C4-2B (cell line): ENCODE measurements around the gene KLHL26.

ENCODE experiments used
- ZFX ChIP-seq: fragments of 450-650 bp; IDR thresholded peaks from 2 replicates; pipeline ENCODE4 v1.6.1; 2017
- TF ChIP-seq, protein P1 (sequence below): fragments of 450-650 bp; conservative IDR thresholded peaks from 2 replicates; pipeline ENCODE4 v1.5.1; 2017; ENCODE audit warnings: mild to moderate bottlenecking

DNA sequence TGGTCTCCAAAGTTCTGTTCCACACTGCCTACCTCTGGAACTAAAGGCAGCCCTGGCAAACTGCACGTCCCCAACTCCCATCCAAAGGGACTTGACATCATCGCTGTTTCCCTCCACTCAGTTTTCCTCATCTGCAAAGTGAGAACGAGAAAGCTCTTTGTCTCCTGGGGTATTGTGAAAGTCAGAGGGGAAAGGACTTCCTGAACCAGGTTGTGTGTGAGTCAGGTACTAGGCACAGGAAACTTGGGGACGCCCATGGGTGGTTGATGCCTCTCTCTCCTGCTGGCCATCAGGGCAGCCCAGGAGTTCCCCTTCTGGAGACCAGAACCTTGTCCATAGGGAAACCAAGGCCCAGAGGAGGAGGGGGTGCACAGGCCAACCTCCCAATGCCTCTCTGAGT, 35.0 kb upstream of the KLHL26 start:
- TF ChIP-seq, protein P1, sequence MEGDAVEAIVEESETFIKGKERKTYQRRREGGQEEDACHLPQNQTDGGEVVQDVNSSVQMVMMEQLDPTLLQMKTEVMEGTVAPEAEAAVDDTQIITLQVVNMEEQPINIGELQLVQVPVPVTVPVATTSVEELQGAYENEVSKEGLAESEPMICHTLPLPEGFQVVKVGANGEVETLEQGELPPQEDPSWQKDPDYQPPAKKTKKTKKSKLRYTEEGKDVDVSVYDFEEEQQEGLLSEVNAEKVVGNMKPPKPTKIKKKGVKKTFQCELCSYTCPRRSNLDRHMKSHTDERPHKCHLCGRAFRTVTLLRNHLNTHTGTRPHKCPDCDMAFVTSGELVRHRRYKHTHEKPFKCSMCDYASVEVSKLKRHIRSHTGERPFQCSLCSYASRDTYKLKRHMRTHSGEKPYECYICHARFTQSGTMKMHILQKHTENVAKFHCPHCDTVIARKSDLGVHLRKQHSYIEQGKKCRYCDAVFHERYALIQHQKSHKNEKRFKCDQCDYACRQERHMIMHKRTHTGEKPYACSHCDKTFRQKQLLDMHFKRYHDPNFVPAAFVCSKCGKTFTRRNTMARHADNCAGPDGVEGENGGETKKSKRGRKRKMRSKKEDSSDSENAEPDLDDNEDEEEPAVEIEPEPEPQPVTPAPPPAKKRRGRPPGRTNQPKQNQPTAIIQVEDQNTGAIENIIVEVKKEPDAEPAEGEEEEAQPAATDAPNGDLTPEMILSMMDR, result no peak
- TF ChIP-seq ZFX, result no peak
